GM03348 (cell line): ENCODE results near the gene SRI.
"Not testable (repeated sequence)": the region's sequence is repeated elsewhere in the genome, so short reads cannot be mapped to it uniquely, and the experiment has no call there.

ENCODE experiments used
- DNase-seq: peaks from one replicate; pipeline ENCODE4 v3.0.0; 2012; ENCODE audit warnings: low spot score

The SRI gene

GRCh38 chr7:88176190-88176589, 43.6 kb downstream of the SRI start:
- DNase-seq, result no peak

GRCh38 chr7:88172842-88173241, 47.0 kb downstream of the SRI start:
- no peak for DNase-seq

GRCh38 chr7:88169717-88170320, 50.0 kb downstream of the SRI start:
- DNase-seq, result peak; percentile 25

GRCh38 chr7:88167721-88168120, 52.1 kb downstream of the SRI start:
- no peak for DNase-seq

GRCh38 chr7:88167223-88167622, 52.6 kb downstream of the SRI start:
- no peak for DNase-seq

GRCh38 chr7:88165697-88166096, 54.1 kb downstream of the SRI start:
- DNase-seq, result no peak

- DNase-seq, result not testable (repeated sequence)
These were observed 60.1 kb downstream of the SRI start for GRCh38 chr7:88159741-88160140.

GRCh38 chr7:88156356-88156755, 63.5 kb downstream of the SRI start:
- no peak for DNase-seq

- DNase-seq, result no peak
These were observed 64.1 kb downstream of the SRI start for GRCh38 chr7:88155756-88156155.
